Esophagus muscularis mucosa (tissue), 4 donors: ENCODE measurements around the gene CFH. TPM values are rescaled to one million over a fixed set of nuclear protein-coding genes. Genes with fewer than 3 reads are reported as not detected.

Source experiments
- DNase-seq: peaks from one replicate; pipeline ENCODE4 v3.0.0-alpha.2; 2017; ENCODE audit errors: extremely low spot score
- H3K27ac ChIP-seq, 4 donors: fragments of 200-600 bp; sonication (generic); replicated peaks in 1 of 4; 1 replicate in 3 of 4; 2 replicates in 1 of 4; pipeline ENCODE4 v1.5.1; 2016 to 2019; ENCODE audit warnings: mild to moderate bottlenecking in 1 of 4
- H3K27me3 ChIP-seq, 4 donors: fragments of 200-600 bp; sonication (generic); one replicate each; pipeline versions ENCODE4 v1.5.1 to v1.6.0; 2016 to 2019
- H3K36me3 ChIP-seq, 4 donors: fragments of 200-600 bp; sonication (generic); one replicate each; pipeline ENCODE4 v1.5.1; 2016 to 2019
- H3K4me1 ChIP-seq, 4 donors: fragments of 200-600 bp; sonication (generic); one replicate each; pipeline ENCODE4 v1.5.1; 2016 to 2019
- H3K4me3 ChIP-seq, 4 donors: fragments of 200-600 bp; sonication (generic); 1 replicate in 2 of 4; 2 replicates in 2 of 4; pipeline ENCODE4 v1.5.1; 2016 to 2019; ENCODE audit warnings: mild to moderate bottlenecking in 4 of 4, moderate library complexity in 1 of 4
- H3K9me3 ChIP-seq, 4 donors: fragments of 200-600 bp; sonication (generic); 1 replicate in 3 of 4; 2 replicates in 1 of 4; pipeline ENCODE4 v1.5.1; 2016 to 2019
- EP300 ChIP-seq: sonication (generic); formaldehyde crosslinking; IDR thresholded peaks from one replicate; pipeline ENCODE4 v1.6.1; 2017; ENCODE audit warnings: antibody characterized with exemption
- POLR2A ChIP-seq: fragments of 450-650 bp; IDR thresholded peaks from one replicate; pipeline ENCODE4 v1.6.1; 2017; ENCODE audit warnings: antibody characterized with exemption, moderate library complexity, mild to moderate bottlenecking, low read depth
- POLR2AphosphoS5 ChIP-seq, 2 donors: sonication (generic); formaldehyde crosslinking; IDR thresholded peaks; one replicate each; pipeline ENCODE4 v1.6.1; 2017; ENCODE audit warnings: antibody characterized with exemption in 2 of 2
- WGBS: methylation state at CpG from one replicate; pipeline ENCODE4 v1.1.5; 2018; 5-methylcytosine and 5-hydroxymethylcytosine counted together
- intact Hi-C: fragments of 100-400 bp; cut with DNase I; formaldehyde crosslinking; loops from one replicate; pipeline ENCODE4 v1.15.1; 2023
- total RNA-seq, 4 donors: library from RNA; depleted of rRNA; stranded (reverse); fragments of >200 nt; gene quantifications; one replicate each; pipeline versions ENCODE4 v1.1.0 to v1.2.1, GENCODE V29; 2016
- TF ChIP-seq, protein P1 (sequence below), 3 experiments: fragments of 200-600 bp in 2 of 3; fragments of 450-650 bp in 1 of 3; sonication (generic) in 2 of 3; IDR thresholded peaks; one replicate each; pipeline ENCODE4 v1.5.1; 2017 to 2019; ENCODE audit warnings: antibody characterized with exemption in 3 of 3, mild to moderate bottlenecking in 2 of 3, moderate library complexity in 1 of 3

The CFH gene
- 10 to 100 TPM; 36.1 to 63.8 (median 53.1) TPM for total RNA-seq

DNA sequence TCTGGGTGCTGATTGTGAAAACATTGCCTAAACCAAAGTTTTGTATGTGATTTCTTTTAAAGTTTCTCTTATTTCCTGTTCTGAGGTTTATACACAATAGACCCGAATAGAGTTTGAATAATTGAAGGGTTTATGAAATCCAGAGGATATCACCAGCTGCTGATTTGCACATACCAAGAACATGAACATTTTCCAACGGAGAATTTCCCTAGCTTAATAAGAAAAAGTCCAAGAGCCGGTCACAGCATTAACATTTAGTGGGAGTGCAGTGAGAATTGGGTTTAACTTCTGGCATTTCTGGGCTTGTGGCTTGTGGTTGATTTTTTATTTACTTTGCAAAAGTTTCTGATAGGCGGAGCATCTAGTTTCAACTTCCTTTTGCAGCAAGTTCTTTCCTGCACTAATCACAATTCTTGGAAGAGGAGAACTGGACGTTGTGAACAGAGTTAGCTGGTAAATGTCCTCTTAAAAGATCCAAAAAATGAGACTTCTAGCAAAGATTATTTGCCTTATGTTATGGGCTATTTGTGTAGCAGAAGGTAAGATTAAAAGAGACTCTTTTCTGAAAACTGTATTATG lies at the start of gene CFH:
Gene CFH (plus strand): TSS at position 407 of the 579 bp plus-strand sequence. CDS start 75 bp downstream, at position 482.
- Histone ChIP-seq H3K9me3 (no peaks in the 10 kb centered on the region), H3K27me3 (no peaks in the 10 kb centered on the region), H3K4me3 (peak within 1 kb of the TSS; percentile 15 to 52 (median 32)), H3K36me3 (no peaks in the 10 kb centered on the region), H3K4me1 (no peaks in the 10 kb centered on the region), H3K27ac (peak within 1 kb of the TSS; percentile 1 to 42 (median 17))
- DNase-seq, result no peak
- intact Hi-C loops, result no loop called here
- 31% methylated on average over 5 of the region's 5 CpGs for WGBS
- TF ChIP-seq POLR2A (no peak), POLR2AphosphoS5 (IDR thresholded peaks at IDR 0.05) (peak in 1 of 2 donors; percentile 75)

DNA sequence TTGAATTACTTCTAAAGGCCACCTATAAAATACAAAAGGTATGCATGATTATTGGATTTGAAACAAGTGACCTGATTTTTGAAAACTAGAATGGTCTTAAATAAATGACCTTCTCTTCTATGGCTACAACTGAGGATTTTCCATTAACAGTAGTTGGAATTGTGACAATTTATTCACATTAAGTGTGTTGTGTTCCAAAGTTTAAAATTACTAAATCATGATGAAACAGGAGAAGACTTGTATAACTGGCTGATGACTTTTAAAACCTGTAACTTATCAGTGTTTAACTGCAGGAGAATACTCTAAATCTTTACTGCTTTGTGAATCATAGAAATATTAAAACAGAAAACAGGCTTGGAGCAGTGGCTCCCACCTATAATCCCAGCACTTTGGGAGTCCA lies 48.2 kb upstream of the CFH start:
- TF ChIP-seq EP300 (no peak), POLR2A (no peak), POLR2AphosphoS5 (IDR thresholded peaks at IDR 0.05) (no peak)
- TF ChIP-seq, protein P1, sequence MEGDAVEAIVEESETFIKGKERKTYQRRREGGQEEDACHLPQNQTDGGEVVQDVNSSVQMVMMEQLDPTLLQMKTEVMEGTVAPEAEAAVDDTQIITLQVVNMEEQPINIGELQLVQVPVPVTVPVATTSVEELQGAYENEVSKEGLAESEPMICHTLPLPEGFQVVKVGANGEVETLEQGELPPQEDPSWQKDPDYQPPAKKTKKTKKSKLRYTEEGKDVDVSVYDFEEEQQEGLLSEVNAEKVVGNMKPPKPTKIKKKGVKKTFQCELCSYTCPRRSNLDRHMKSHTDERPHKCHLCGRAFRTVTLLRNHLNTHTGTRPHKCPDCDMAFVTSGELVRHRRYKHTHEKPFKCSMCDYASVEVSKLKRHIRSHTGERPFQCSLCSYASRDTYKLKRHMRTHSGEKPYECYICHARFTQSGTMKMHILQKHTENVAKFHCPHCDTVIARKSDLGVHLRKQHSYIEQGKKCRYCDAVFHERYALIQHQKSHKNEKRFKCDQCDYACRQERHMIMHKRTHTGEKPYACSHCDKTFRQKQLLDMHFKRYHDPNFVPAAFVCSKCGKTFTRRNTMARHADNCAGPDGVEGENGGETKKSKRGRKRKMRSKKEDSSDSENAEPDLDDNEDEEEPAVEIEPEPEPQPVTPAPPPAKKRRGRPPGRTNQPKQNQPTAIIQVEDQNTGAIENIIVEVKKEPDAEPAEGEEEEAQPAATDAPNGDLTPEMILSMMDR (IDR thresholded peaks at IDR 0.05), result no peak
- intact Hi-C loops, result no loop called here

DNA sequence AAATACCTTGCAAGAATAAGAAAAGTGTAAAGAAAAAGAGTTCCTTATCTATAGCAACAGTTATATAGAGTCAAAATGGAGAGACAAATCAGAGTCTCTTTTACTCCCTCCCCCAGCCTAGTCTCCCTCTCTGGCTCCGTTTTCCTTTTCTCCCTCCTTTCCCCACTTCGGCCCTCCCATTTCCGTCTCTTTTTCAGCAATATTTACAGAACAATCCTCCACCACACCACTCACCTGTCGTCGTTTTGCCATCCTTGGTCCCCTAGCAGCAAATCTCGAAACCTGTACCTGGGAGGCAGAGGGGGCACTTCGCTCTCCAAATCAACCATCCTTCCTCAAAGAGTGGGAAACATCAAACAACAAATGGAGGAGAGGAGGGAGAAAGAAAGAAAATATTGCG lies 43.9 kb upstream of the CFH start:
- Histone ChIP-seq H3K27ac (peak overlapping the region; percentile 84 to 90 (median 88)), H3K27me3 (no peaks in the 10 kb centered on the region), H3K4me3 (peak overlapping the region; percentile 65 to 76 (median 68)), H3K36me3 (no peaks in the 10 kb centered on the region), H3K4me1 (peaks cover 0 to 55% (median 25%) of the 10 kb centered on the region in 4 donors), H3K9me3 (no peaks in the 10 kb centered on the region)
- intact Hi-C loops, result no loop called here
- DNase-seq, result no peak
- under 1% methylated on average over 8 of the region's 8 CpGs for WGBS
- no peak for TF ChIP-seq POLR2AphosphoS5 (IDR thresholded peaks at IDR 0.05)

More for the DNA sequence above, 48.2 kb upstream of the CFH start:
- no peaks in the 10 kb centered on the region for H3K27me3 ChIP-seq
- H3K36me3 ChIP-seq, result no peaks in the 10 kb centered on the region
- DNase-seq, result no peak
- H3K4me3 ChIP-seq, result no peak overlapping the region
- no peak overlapping the region for H3K27ac ChIP-seq
- H3K4me1 ChIP-seq, result peaks cover 0 to 45% (median 19%) of the 10 kb centered on the region in 4 donors
- H3K9me3 ChIP-seq, result no peaks in the 10 kb centered on the region

DNA sequence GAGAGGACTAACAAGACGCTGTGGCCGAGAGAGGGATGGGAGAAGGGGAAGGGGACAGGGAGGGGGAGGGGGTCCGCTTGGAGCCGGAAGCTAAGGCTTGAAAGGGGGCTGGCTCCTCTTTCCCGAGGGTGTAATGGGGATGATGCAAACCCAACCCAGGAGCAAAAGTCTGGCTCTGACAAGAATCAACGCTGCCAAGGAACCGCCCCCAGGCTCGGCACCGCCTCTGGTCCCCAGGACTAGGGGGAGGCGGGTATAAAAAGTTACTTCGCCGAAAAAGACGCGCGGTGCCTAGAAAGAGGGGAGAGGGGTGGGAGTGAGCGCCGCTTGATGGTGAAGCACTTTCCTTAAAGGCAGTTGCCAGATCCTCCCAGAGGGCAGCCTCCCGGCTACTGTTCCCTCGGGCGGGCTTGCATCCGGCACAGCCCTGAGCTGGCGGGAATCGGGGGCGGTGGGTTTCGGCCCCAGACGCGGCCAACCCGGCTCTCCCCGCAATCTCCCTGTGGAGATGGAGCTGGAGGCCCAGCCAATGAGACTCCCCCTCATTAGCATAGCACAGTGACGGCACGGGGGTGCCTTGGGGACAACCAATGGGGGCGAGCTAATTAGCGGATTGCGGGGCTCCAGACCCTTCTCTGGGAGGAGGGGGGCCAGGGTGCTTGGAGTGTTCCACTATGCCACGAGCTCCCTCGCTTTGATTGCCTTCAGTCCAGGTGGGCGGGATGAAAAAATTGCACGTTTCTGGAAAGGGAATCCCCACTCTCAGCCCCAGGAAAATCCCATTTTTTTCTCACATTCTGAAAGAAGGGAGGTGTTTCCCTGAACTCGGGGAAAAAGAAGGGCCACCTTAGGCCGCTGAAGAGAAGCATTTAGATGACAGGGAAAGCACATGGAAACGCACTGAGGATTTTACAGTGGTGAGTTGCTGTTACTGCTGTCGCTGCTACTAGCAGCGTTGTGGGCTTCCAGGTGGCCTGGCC lies 43.2 kb upstream of the CFH start, which contains the start of gene KCNT2:
Gene KCNT2 (minus strand): TSS at position 51 of the 980 bp plus-strand sequence. CDS start 131 bp downstream, outside the sequence.
- 3% methylated on average over 26 of the region's 43 CpGs for WGBS
- Histone ChIP-seq H3K4me1 (peaks cover 0 to 52% (median 25%) of the 10 kb centered on the region in 4 donors), H3K27me3 (no peaks in the 10 kb centered on the region), H3K36me3 (no peaks in the 10 kb centered on the region), H3K9me3 (no peaks in the 10 kb centered on the region), H3K27ac (peak within 1 kb of the TSS; percentile 84 to 90 (median 88)), H3K4me3 (peak within 1 kb of the TSS; percentile 65 to 76 (median 68))
- intact Hi-C loops, result no loop called here
- DNase-seq, result no peak
- TF ChIP-seq, protein P1 (IDR thresholded peaks at IDR 0.05), result peak in 1 of 3 experiments; percentile 45
- TF ChIP-seq POLR2AphosphoS5 (IDR thresholded peaks at IDR 0.05) (peak; percentile 54 to 58), POLR2A (no peak)

DNA sequence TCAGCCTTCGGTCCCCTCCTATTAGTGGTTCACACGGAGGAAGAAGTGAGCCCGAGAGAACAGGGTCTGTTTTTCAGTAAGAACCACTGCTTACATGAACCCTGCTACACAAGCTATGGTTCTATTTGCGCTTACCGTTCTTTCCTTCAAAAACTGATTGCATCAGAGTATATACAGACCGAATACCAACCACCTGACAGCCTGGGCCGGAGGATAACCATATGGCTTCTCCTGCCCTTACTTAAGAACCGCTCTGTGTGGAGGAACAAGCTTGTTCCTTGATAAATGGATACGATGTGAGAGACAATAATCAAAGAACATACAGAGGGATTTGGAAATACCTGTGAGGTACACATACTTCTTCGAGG lies 42.5 kb upstream of the CFH start:
- intact Hi-C loops, result no loop called here
- Histone ChIP-seq H3K4me3 (peak overlapping the region; percentile 65 to 76 (median 68)), H3K27ac (peak overlapping the region; percentile 84 to 90 (median 88)), H3K36me3 (no peaks in the 10 kb centered on the region), H3K27me3 (no peaks in the 10 kb centered on the region), H3K9me3 (no peaks in the 10 kb centered on the region), H3K4me1 (peaks cover 0 to 45% (median 25%) of the 10 kb centered on the region in 4 donors)
- no peak for TF ChIP-seq POLR2AphosphoS5 (IDR thresholded peaks at IDR 0.05)
- no peak for TF ChIP-seq EP300
- TF ChIP-seq, protein P1 (IDR thresholded peaks at IDR 0.05), result no peak
- TF ChIP-seq POLR2A, result no peak
- WGBS, result 36% methylated on average over 10 of the region's 10 CpGs
- no peak for DNase-seq
